Measurements from ENCODE around the gene OSBP2.

Gene OSBP2

GRCh38 chr22:30905696-30906341, 211.1 kb downstream of the OSBP2 start:
- TF ChIP-seq, protein P1, sequence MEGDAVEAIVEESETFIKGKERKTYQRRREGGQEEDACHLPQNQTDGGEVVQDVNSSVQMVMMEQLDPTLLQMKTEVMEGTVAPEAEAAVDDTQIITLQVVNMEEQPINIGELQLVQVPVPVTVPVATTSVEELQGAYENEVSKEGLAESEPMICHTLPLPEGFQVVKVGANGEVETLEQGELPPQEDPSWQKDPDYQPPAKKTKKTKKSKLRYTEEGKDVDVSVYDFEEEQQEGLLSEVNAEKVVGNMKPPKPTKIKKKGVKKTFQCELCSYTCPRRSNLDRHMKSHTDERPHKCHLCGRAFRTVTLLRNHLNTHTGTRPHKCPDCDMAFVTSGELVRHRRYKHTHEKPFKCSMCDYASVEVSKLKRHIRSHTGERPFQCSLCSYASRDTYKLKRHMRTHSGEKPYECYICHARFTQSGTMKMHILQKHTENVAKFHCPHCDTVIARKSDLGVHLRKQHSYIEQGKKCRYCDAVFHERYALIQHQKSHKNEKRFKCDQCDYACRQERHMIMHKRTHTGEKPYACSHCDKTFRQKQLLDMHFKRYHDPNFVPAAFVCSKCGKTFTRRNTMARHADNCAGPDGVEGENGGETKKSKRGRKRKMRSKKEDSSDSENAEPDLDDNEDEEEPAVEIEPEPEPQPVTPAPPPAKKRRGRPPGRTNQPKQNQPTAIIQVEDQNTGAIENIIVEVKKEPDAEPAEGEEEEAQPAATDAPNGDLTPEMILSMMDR (conservative IDR thresholded peaks at IDR 0.05; ENCODE audit: control insufficient read depth, insufficient read depth, low read depth, low read length) = no peak
- DNase-seq (ENCODE audit: low read depth) = no peak

GRCh38 chr22:30906411-30906810, 211.7 kb downstream of the OSBP2 start:
- TF ChIP-seq, protein P1 (conservative IDR thresholded peaks at IDR 0.05; ENCODE audit: control insufficient read depth, insufficient read depth, low read depth, low read length) = no peak

More at GRCh38 chr22:30905696-30906341, 211.1 kb downstream of the OSBP2 start:
- no peak overlapping the region for H3K4me3 ChIP-seq (ENCODE audit: control insufficient read depth, low read depth, low read length)

DNA sequence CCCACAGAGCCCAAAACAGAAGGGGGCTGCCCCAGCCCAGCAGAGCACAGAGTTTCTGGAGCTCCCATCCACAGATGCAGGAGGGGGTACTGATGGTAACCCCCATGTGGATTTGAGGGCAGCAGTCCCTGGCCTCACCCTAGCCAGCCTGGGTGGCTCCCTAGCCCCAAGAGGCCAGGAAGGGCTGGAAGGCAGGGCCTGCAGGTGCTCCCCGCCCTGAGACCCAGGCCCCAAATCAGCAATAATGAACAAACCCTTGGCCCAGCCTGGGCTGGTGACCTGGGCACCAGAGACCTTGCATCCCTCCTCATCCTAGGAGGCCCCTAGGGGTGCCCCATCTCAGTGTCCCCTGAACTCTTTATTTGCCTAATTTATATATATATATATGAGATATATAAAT, 212.3 kb downstream of the OSBP2 start:
- no peak overlapping the region for H3K4me3 ChIP-seq (ENCODE audit: control insufficient read depth, low read depth, low read length)
- DNase-seq (ENCODE audit: low read depth) = no peak
- TF ChIP-seq, protein P1 (conservative IDR thresholded peaks at IDR 0.05; ENCODE audit: control insufficient read depth, insufficient read depth, low read depth, low read length) = no peak

More at GRCh38 chr22:30906411-30906810, 211.7 kb downstream of the OSBP2 start:
- no peak overlapping the region for H3K4me3 ChIP-seq (ENCODE audit: control insufficient read depth, low read depth, low read length)
- DNase-seq (ENCODE audit: low read depth) = no peak

DNA sequence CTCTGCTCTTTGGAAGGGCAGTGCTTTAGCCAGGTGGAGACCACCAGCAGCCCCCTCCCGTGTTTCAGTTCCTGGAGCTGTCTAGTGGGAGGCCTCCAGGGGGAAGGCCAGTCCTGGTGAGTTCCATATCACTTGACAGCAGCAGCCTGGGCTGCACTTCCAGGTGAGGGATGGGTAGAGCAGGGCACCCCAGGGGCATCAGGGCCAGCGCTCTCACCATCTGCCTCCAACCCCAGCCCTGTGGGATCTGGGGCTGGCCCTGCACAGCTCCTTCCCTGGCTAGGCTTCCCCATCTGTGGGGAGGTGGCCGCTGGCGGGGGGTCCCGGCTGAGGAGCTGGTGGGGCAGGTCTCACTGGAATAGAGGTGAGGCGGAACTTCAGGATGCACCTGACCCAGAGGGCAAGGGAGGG, 213.4 kb downstream of the OSBP2 start:
- no peak overlapping the region for H3K4me3 ChIP-seq (ENCODE audit: control insufficient read depth, low read depth, low read length)
- TF ChIP-seq, protein P1 (conservative IDR thresholded peaks at IDR 0.05; ENCODE audit: control insufficient read depth, insufficient read depth, low read depth, low read length) = no peak
- no peak for DNase-seq (ENCODE audit: low read depth)

DNA sequence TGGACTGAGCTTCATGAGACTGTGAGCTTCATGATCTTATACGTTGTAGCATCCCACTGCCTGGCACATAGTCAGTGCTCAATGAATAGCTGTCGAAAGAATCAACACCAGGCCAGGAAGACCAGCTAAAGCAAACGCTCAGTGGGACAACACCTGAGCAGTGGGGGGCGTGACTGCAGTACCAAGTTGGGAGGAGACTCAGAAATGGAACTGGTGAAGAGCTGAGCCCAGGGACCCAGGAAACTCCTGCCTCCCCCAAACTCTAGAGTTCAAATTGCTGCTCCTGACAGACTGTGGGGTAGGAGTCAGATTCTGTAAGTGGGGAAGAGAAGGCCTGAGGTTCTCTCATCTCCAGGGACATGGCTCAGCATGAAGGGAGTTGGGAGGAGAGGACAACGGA, 214.6 kb downstream of the OSBP2 start:
- no peak overlapping the region for H3K4me3 ChIP-seq (ENCODE audit: control insufficient read depth, low read depth, low read length)
- TF ChIP-seq, protein P1 (conservative IDR thresholded peaks at IDR 0.05; ENCODE audit: control insufficient read depth, insufficient read depth, low read depth, low read length) = no peak
- DNase-seq (ENCODE audit: low read depth) = no peak

- DNase-seq (ENCODE audit: low read depth) = no peak
- no peak overlapping the region for H3K4me3 ChIP-seq (ENCODE audit: control insufficient read depth, low read depth, low read length)
- TF ChIP-seq, protein P1 (conservative IDR thresholded peaks at IDR 0.05; ENCODE audit: control insufficient read depth, insufficient read depth, low read depth, low read length) = no peak
Measured at GRCh38 chr22:30910358-30910757, 215.7 kb downstream of the OSBP2 start.

All from fibroblast of mammary gland (primary cell).